ENCODE measurements around the gene IFFO2. TPM values are rescaled to one million over a fixed set of nuclear protein-coding genes. Genes with fewer than 3 reads are reported as not detected.
A peak's percentile ranks its signal among the peaks of the same experiment; 100 is the strongest.

IFFO2 gene
- total and polyA plus RNA-seq, 10 of the 15 experiments (the other 5 are each of a cell fraction or from before 2014, with no cell fraction given): 1.2 to 18.4 (median 6.7) TPM

- TF ChIP-seq POU2F2 (IDR thresholded peaks at IDR 0.05; ENCODE audit: borderline replicate concordance, low read depth, low read length) (peak; percentile 42), NKRF (conservative IDR thresholded peaks at IDR 0.05) (peak; percentile 40), ZNF207 (IDR thresholded peaks at IDR 0.05; ENCODE audit: borderline replicate concordance) (peak; percentile 83; the same call in 1 of the 2 replicates), BCLAF1 (IDR thresholded peaks at IDR 0.05) (peak; percentile 98), RFX5 (IDR thresholded peaks at IDR 0.05; ENCODE audit: low read depth, low read length) (peak; percentile 85), FOXK2 (IDR thresholded peaks at IDR 0.05) (peak; percentile 99), MEF2A (IDR thresholded peaks at IDR 0.05; ENCODE audit: insufficient read depth, low read depth, low read length) (no peak), NFYB (IDR thresholded peaks at IDR 0.05; ENCODE audit: insufficient read depth, low read depth, low read length) (peak; percentile 94), MTA2 (IDR thresholded peaks at IDR 0.05; ENCODE audit: low read depth) (peak; percentile 32; the same call in 1 of the 2 replicates), BHLHE40 (IDR thresholded peaks at IDR 0.05; ENCODE audit: borderline replicate concordance in 1 of 2, low read depth in 2 of 2, low read length in 1 of 2) (peak; percentile 98 to 99), ATF2 (IDR thresholded peaks at IDR 0.05; ENCODE audit: low read length) (no peak), HDAC2 (IDR thresholded peaks at IDR 0.05) (no peak), ZNF217 (IDR thresholded peaks at IDR 0.05) (no peak), SIX5 (IDR thresholded peaks at IDR 0.05; ENCODE audit: low read depth, low read length, severe bottlenecking) (peak; percentile 52), EP300 (IDR thresholded peaks at IDR 0.05; ENCODE audit: borderline replicate concordance in 1 of 2, control insufficient read depth in 1 of 2, low read depth in 2 of 2, low read length in 2 of 2) (no peak), SIN3A (IDR thresholded peaks at IDR 0.05; ENCODE audit: low read depth, low read length) (peak; percentile 50; the same call in 1 of the 2 replicates), SREBF2 (IDR thresholded peaks at IDR 0.05; ENCODE audit: low read length) (no peak), PRDM15 (CRISPR knock-in tag; IDR thresholded peaks at IDR 0.05) (no peak)
Measured at GRCh38 chr1:18902523-18903290, 53.8 kb downstream of the IFFO2 start, which contains the start of gene ALDH4A1 (continued).

Measured in GM12878 (cell line).